ENCODE results near the gene ERBB2.

Gene ERBB2

GRCh38 chr17:39661744-39662541 lies 37.9 kb upstream of the ERBB2 start:
- in situ Hi-C loops (cut with MboI; ENCODE audit: low sequenced_read_pairs, unreplicated experiment), result no loop called here
- DNase-seq (ENCODE audit: low spot score), result no peak
- TF ChIP-seq CTCF (IDR thresholded peaks at IDR 0.05; ENCODE audit: borderline replicate concordance, control extremely low read depth, extremely low read depth, insufficient read depth, missing control alignments), result no peak

DNA sequence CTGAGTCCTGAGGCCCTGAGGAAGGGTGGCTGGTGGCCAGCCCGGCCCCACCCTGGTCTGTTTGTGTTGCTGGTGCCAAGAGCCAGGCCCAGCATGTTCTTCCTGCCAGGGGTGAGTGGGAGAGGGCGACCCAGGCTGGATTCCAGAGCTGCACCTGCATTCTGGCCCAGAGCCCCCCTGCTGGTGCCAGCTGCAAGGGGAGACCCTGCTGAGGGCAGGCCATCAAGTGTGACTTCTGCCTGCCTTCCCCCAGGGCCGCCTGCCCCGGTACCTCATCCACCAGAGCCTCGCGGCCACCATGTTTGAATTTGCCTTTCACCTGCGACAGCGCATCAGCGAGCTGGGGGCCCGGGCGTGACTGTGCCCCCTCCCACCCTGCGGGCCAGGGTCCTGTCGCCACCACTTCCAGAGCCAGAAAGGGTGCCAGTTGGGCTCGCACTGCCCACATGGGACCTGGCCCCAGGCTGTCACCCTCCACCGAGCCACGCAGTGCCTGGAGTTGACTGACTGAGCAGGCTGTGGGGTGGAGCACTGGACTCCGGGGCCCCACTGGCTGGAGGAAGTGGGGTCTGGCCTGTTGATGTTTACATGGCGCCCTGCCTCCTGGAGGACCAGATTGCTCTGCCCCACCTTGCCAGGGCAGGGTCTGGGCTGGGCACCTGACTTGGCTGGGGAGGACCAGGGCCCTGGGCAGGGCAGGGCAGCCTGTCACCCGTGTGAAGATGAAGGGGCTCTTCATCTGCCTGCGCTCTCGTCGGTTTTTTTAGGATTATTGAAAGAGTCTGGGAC lies 37.1 kb upstream of the ERBB2 start:
- no peak for TF ChIP-seq CTCF (IDR thresholded peaks at IDR 0.05; ENCODE audit: borderline replicate concordance, control extremely low read depth, extremely low read depth, insufficient read depth, missing control alignments)
- in situ Hi-C loops (cut with MboI; ENCODE audit: low sequenced_read_pairs, unreplicated experiment), result no loop called here
- DNase-seq (ENCODE audit: low spot score), result no peak

DNA sequence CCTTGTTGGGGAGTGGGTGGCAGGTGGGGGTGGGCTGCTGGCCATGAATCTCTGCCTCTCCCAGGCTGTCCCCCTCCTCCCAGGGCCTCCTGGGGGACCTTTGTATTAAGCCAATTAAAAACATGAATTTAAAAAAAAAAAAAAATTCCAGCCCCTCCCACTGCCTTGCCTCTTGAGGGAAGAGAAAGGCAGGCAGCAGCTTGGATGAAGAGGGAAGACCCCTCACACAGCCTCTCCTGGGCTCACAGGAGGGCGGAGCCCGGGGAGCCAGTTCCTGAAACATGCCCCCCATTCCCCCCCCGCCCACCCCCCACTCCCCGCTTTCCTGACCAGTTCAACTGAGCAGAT lies 36.5 kb upstream of the ERBB2 start:
- in situ Hi-C loops (cut with MboI; ENCODE audit: low sequenced_read_pairs, unreplicated experiment), result no loop called here
- no peak for DNase-seq (ENCODE audit: low spot score)
- TF ChIP-seq CTCF (IDR thresholded peaks at IDR 0.05; ENCODE audit: borderline replicate concordance, control extremely low read depth, extremely low read depth, insufficient read depth, missing control alignments), result no peak

DNA sequence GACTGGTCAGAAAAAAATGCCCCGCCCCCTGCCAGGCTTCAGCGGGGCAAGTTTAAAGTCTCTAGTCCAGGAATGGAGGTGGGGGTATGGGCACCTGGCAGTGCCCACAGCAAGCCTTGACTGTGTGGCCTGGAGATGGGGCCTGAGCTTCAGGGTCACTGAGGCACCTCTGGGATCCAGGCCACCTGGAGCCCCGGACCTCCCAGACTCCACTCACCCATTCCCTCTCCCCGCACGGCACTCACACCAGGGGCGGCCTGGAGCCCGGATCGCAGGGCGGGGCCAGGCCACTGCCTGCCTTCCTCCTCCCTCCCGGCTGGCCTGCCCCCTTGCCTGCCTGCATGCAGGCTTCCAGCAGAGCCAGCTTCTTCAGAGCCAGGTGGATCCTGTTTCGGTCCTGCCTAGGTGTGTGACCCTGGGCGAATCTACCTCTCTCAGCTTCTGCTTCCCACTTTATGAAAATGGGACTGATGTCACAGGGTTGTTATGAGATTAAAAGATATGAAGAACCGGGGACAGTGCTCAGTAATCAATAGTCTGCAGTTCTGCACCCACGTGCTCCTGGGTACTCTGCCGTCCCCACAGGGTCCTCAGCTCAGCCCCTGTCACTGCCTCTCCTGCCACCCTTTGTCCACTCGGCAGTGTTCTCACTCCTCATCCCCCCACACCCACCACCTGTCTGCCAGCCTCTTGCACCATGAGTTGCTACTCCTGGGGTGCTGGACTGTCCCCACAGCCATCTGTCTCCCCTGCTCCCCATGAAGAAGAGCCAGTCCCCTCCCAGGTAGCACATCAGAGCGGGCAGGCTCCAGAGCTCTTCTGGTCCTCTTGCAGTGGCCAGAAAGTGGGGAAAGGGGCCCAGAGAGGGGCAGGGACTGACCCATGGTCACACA lies 35.9 kb upstream of the ERBB2 start:
- DNase-seq (ENCODE audit: low spot score), result no peak
- TF ChIP-seq CTCF (IDR thresholded peaks at IDR 0.05; ENCODE audit: borderline replicate concordance, control extremely low read depth, extremely low read depth, insufficient read depth, missing control alignments), result no peak
- in situ Hi-C loops (cut with MboI; ENCODE audit: low sequenced_read_pairs, unreplicated experiment), result no loop called here

- in situ Hi-C loops (cut with MboI; ENCODE audit: low sequenced_read_pairs, unreplicated experiment), result no loop called here
- DNase-seq (ENCODE audit: low spot score), result no peak
- TF ChIP-seq CTCF (IDR thresholded peaks at IDR 0.05; ENCODE audit: borderline replicate concordance, control extremely low read depth, extremely low read depth, insufficient read depth, missing control alignments), result no peak
Measured at GRCh38 chr17:39664581-39665561, 35.0 kb upstream of the ERBB2 start, which contains the start of gene TCAP. TSS of gene TCAP (plus strand) at chr17:39665349. CDS start at chr17:39665360, 11 bp downstream.
